ENCODE results near the gene DISC1.

DNA sequence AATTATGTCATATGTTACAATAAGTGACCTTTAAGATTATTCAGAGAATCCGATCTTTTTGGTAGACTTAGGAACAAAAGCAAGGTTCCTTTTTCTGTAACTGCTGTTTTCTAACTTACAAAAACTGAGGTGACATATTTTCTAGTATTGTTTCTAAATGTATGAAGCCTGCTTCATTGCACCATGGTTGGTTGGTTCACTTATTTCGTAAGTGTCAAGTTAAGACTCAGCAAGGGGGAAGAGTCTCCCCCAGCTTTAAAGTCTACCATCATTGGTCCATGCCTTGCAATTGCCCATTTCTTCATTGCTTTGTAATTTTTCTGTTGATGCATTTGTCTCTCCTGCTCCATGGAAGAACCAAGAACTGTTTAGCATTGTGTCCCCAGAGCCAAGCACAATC, 136.9 kb downstream of the DISC1 start:
- TF ChIP-seq, protein P1, sequence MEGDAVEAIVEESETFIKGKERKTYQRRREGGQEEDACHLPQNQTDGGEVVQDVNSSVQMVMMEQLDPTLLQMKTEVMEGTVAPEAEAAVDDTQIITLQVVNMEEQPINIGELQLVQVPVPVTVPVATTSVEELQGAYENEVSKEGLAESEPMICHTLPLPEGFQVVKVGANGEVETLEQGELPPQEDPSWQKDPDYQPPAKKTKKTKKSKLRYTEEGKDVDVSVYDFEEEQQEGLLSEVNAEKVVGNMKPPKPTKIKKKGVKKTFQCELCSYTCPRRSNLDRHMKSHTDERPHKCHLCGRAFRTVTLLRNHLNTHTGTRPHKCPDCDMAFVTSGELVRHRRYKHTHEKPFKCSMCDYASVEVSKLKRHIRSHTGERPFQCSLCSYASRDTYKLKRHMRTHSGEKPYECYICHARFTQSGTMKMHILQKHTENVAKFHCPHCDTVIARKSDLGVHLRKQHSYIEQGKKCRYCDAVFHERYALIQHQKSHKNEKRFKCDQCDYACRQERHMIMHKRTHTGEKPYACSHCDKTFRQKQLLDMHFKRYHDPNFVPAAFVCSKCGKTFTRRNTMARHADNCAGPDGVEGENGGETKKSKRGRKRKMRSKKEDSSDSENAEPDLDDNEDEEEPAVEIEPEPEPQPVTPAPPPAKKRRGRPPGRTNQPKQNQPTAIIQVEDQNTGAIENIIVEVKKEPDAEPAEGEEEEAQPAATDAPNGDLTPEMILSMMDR (conservative IDR thresholded peaks at IDR 0.05; ENCODE audit: low read depth in 2 of 2) = no peak
- TF ChIP-seq, protein P2, sequence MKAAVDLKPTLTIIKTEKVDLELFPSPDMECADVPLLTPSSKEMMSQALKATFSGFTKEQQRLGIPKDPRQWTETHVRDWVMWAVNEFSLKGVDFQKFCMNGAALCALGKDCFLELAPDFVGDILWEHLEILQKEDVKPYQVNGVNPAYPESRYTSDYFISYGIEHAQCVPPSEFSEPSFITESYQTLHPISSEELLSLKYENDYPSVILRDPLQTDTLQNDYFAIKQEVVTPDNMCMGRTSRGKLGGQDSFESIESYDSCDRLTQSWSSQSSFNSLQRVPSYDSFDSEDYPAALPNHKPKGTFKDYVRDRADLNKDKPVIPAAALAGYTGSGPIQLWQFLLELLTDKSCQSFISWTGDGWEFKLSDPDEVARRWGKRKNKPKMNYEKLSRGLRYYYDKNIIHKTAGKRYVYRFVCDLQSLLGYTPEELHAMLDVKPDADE (IDR thresholded peaks at IDR 0.05) = no peak
